ENCODE results near the gene KCNJ1. TPM values are rescaled to one million over a fixed set of nuclear protein-coding genes. Genes with fewer than 3 reads are reported as not detected.

The KCNJ1 gene
- total and polyA plus RNA-seq, 10 of the 15 experiments (the other 5 are each of a cell fraction or from before 2014, with no cell fraction given): not detected

DNA sequence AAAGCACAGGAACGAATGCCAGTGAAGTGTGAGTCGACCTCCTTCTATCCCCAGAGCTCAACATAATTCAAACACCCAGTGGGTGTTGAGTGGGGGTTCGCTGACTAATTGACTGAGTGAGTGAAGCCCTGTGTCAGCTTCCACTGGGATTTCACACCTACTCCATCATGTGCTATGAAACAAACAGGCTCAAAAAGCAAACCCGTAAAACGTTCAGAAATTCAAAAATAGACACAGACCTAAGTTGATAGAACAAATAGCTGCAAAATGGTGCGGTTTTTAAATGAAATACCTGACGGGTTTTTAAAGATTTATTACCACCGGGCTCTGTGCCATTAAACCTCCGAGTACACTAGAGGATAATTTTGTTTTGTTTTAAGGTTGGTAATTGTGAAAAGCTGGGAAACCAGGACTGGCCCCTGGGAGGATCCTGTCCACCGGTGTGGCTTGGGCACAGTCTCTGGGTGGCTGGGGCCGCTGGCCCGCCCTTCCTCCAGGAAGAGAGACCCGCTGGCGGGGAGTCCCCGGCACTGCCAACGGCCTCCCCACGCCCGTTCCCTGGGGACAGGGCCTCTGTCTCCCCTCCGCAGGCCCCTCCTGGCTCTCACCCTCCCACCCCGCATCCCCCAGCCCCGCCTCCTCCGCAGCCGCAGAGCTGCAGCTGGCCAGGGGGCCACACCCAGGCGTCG lies 37.7 kb upstream of the KCNJ1 start (continued):
- TF ChIP-seq, protein P1, sequence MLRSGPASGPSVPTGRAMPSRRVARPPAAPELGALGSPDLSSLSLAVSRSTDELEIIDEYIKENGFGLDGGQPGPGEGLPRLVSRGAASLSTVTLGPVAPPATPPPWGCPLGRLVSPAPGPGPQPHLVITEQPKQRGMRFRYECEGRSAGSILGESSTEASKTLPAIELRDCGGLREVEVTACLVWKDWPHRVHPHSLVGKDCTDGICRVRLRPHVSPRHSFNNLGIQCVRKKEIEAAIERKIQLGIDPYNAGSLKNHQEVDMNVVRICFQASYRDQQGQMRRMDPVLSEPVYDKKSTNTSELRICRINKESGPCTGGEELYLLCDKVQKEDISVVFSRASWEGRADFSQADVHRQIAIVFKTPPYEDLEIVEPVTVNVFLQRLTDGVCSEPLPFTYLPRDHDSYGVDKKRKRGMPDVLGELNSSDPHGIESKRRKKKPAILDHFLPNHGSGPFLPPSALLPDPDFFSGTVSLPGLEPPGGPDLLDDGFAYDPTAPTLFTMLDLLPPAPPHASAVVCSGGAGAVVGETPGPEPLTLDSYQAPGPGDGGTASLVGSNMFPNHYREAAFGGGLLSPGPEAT (IDR thresholded peaks at IDR 0.05; ENCODE audit: low read depth): peak; percentile 21; the same call in 1 of the 2 replicates
- TF ChIP-seq, protein P2, sequence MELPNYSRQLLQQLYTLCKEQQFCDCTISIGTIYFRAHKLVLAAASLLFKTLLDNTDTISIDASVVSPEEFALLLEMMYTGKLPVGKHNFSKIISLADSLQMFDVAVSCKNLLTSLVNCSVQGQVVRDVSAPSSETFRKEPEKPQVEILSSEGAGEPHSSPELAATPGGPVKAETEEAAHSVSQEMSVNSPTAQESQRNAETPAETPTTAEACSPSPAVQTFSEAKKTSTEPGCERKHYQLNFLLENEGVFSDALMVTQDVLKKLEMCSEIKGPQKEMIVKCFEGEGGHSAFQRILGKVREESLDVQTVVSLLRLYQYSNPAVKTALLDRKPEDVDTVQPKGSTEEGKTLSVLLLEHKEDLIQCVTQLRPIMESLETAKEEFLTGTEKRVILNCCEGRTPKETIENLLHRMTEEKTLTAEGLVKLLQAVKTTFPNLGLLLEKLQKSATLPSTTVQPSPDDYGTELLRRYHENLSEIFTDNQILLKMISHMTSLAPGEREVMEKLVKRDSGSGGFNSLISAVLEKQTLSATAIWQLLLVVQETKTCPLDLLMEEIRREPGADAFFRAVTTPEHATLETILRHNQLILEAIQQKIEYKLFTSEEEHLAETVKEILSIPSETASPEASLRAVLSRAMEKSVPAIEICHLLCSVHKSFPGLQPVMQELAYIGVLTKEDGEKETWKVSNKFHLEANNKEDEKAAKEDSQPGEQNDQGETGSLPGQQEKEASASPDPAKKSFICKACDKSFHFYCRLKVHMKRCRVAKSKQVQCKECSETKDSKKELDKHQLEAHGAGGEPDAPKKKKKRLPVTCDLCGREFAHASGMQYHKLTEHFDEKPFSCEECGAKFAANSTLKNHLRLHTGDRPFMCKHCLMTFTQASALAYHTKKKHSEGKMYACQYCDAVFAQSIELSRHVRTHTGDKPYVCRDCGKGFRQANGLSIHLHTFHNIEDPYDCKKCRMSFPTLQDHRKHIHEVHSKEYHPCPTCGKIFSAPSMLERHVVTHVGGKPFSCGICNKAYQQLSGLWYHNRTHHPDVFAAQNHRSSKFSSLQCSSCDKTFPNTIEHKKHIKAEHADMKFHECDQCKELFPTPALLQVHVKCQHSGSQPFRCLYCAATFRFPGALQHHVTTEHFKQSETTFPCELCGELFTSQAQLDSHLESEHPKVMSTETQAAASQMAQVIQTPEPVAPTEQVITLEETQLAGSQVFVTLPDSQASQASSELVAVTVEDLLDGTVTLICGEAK (IDR thresholded peaks at IDR 0.05; ENCODE audit: borderline replicate concordance): no peak
- no peak for TF ChIP-seq CHD1 (IDR thresholded peaks at IDR 0.05; ENCODE audit: low read depth, low read length)
- TF ChIP-seq DPF2 (IDR thresholded peaks at IDR 0.05): 0 out of 2 replicates have a peak, but pooled peaks have one; percentile 26
- no peak for TF ChIP-seq SP1 (IDR thresholded peaks at IDR 0.05; ENCODE audit: low read depth, low read length)
- TF ChIP-seq POLR2AphosphoS5 (IDR thresholded peaks at IDR 0.05; ENCODE audit: low read length): no peak
- TF ChIP-seq ZBED1 (IDR thresholded peaks at IDR 0.05; ENCODE audit: borderline replicate concordance): no peak
- no peak for TF ChIP-seq MXI1 (IDR thresholded peaks at IDR 0.05; ENCODE audit: low read depth, low read length)
- TF ChIP-seq, protein P3, sequence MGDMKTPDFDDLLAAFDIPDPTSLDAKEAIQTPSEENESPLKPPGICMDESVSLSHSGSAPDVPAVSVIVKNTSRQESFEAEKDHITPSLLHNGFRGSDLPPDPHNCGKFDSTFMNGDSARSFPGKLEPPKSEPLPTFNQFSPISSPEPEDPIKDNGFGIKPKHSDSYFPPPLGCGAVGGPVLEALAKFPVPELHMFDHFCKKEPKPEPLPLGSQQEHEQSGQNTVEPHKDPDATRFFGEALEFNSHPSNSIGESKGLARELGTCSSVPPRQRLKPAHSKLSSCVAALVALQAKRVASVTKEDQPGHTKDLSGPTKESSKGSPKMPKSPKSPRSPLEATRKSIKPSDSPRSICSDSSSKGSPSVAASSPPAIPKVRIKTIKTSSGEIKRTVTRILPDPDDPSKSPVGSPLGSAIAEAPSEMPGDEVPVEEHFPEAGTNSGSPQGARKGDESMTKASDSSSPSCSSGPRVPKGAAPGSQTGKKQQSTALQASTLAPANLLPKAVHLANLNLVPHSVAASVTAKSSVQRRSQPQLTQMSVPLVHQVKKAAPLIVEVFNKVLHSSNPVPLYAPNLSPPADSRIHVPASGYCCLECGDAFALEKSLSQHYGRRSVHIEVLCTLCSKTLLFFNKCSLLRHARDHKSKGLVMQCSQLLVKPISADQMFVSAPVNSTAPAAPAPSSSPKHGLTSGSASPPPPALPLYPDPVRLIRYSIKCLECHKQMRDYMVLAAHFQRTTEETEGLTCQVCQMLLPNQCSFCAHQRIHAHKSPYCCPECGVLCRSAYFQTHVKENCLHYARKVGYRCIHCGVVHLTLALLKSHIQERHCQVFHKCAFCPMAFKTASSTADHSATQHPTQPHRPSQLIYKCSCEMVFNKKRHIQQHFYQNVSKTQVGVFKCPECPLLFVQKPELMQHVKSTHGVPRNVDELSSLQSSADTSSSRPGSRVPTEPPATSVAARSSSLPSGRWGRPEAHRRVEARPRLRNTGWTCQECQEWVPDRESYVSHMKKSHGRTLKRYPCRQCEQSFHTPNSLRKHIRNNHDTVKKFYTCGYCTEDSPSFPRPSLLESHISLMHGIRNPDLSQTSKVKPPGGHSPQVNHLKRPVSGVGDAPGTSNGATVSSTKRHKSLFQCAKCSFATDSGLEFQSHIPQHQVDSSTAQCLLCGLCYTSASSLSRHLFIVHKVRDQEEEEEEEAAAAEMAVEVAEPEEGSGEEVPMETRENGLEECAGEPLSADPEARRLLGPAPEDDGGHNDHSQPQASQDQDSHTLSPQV (IDR thresholded peaks at IDR 0.05): no peak
- TF ChIP-seq EED (IDR thresholded peaks at IDR 0.05; ENCODE audit: low read depth): no peak
- TF ChIP-seq NR2C2 (IDR thresholded peaks at IDR 0.05; ENCODE audit: borderline replicate concordance, control insufficient read depth, insufficient read length, low read depth): no peak
- TF ChIP-seq RELA (IDR thresholded peaks at IDR 0.05; ENCODE audit: borderline replicate concordance, partially characterized antibody): no peak
- TF ChIP-seq GABPA (IDR thresholded peaks at IDR 0.05; ENCODE audit: low read depth): no peak

Measured in GM12878 (cell line).